C4-2B (cell line): ENCODE results near the gene LGR6.

ENCODE experiments used
- CTCF ChIP-seq: fragments of 450-650 bp; conservative IDR thresholded peaks from 2 replicates; pipeline ENCODE4 v1.5.1; 2017; ENCODE audit warnings: mild to moderate bottlenecking
- ZFX ChIP-seq: fragments of 450-650 bp; IDR thresholded peaks from 2 replicates; pipeline ENCODE4 v1.6.1; 2017

- TF ChIP-seq CTCF (no peak), ZFX (no peak)
Observed at GRCh38 chr1:202200112-202200548, 6.5 kb downstream of the LGR6 start.
